GM21423 (cell line): ENCODE results near the gene PLA2G15.
A peak's percentile ranks its signal among the peaks of the same experiment; 100 is the strongest.

Source experiments
- ATAC-seq: cut with Tn5 transposase; IDR thresholded peaks from one replicate; pipeline ENCODE4 v1.9.1; 2021; ENCODE audit warnings: mild to moderate bottlenecking, moderate library complexity; ENCODE audit not compliant: unreplicated experiment

Gene PLA2G15

DNA sequence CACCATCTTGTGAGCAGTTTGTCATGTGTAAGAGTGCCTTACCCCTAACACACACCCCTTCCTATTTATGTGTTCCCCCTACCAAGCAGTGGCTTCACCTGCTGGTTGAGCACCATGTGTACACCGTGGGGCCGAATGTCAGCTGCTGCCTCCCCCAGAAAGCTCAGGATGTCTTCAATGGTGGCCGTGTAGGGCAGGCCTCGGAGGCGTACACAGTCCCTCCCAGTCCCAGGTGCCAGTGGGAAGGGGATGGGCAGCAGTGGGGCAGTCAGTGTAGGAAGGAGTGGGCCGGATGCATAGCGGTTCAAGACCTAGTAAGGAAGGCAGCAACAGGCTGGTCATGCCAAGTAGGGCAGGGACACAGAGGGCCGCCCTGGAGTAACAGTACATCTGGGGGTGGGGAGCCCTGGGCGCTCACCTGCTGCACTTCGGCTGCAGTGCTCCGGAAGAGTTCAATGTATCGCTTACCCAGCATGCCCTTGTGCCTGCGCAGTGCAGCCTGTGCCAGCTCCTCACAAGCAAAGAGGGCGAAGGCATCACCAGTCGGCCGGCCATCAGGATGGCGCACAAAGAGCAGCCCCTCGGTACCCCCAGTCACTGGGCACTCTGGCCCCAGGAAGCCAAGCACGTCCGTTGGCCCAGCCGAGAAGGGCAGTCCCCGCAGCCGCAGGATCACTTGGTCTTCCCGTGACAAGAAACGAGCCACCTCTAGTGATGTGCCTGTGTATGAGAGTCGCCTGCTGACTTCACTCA lies 13.6 kb upstream of the PLA2G15 start:
- no peak for ATAC-seq

DNA sequence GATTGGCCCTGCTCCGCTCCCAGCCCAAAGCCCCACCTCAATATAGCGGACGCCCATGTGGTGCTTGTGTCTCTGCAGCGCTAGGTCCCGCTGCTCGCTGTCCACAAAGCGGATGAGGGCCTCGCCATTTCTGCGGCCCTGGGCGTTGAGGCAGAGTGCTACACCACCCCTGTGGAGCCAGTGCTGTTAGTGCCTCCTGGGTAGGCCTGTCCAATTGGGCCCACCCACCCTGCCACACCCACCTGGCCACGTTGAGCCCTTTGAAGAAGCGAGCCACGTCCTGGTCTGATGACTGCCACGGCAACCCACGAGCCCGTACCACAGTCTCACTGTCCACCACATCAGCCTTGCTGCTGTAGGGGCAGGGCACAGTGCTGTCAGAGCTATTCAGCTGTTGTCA lies 12.8 kb upstream of the PLA2G15 start:
- no peak for ATAC-seq

DNA sequence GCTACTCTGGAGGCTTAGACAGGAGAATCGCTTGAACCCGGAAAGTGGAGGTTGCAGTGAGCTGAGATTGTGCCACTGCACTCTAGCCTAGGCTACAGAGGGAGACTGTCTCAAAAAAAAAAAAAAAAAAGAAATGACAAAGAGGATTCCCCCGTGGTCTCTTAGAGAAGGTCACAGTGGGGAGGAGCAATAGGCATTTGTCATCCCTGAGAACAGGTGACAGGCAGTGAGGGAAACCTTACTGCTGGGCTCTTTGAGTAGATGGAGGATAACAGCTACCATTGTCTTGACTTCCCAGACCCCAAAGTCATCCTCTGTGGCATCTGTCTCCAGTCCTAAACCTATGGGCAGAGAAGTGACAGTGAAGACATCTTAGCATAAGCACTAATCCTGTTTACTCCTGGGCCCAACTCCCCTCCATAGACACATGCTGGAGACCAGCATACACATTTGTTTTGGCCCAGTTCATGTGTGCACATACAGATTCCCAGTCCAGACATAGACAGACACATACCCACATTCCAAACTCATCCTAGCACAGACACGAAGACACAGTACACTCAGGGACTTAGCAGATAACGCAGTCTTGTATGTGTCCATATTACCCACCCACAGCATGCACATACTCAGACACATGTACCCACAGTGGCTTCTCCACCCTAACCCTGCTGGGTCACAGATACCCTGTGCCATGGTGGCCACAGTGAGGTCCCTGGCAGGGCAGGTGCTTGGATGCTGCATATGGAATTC lies 11.9 kb upstream of the PLA2G15 start:
- ATAC-seq = no peak

DNA sequence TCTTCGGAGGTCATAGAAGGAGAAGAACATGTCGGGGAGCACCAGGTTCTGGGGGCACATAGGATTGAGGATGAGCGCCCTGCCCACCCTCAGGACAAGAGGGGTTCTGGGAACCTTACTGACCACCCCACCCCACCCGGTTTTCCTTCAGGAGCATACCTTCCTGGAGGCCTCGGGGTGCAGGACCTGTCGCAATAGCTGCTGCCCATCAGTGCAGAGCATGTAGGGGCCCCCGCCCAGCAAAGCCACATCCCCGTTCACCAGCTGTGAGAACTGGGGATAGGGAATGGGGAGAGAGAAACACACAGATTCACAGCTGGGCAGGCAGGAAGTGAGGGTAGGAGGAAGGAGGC lies 11.4 kb upstream of the PLA2G15 start:
- no peak for ATAC-seq

DNA sequence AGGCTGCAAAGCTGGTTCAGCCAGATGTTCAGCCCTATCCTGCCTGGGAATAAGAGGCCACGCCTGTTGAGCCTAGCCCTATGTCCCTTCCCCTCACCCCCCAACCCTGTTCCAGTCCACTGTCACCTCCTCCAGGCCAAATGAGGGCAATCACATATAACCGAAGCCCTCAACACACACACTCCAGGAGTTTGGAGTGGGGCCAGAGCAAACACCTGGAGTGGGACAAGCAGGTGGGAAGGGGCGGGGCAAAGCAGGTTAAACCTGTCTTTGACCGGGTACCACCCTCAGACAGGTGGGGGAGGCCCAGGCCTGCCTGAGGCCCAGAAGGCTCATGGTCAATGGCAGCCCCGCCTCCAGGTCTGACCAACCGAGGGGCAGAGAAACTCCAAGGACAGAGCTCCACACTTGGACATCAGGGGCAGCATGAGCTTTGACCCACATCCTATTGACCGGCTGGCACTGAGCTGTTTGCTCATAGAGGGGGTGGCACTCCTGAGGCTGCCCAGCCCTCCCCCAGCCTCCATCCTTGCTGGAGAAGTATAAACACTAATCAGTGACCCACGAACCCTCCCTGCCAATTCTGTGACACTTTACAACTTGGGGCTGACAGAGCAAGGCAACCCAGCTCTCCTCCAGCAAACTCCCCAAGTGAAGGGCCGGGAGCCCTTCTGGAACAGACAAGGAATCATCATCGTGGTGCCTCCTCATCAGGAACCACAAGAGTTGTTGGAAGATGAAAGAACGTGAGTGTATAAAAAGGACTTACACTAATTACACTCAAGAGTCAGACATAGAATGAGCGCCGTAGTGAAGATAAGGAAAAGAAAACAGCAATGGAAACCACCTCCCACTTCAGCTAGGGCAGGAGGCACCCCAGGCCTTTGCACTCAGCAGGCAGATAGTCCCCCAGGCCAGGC lies 10.7 kb upstream of the PLA2G15 start:
- ATAC-seq = no peak

DNA sequence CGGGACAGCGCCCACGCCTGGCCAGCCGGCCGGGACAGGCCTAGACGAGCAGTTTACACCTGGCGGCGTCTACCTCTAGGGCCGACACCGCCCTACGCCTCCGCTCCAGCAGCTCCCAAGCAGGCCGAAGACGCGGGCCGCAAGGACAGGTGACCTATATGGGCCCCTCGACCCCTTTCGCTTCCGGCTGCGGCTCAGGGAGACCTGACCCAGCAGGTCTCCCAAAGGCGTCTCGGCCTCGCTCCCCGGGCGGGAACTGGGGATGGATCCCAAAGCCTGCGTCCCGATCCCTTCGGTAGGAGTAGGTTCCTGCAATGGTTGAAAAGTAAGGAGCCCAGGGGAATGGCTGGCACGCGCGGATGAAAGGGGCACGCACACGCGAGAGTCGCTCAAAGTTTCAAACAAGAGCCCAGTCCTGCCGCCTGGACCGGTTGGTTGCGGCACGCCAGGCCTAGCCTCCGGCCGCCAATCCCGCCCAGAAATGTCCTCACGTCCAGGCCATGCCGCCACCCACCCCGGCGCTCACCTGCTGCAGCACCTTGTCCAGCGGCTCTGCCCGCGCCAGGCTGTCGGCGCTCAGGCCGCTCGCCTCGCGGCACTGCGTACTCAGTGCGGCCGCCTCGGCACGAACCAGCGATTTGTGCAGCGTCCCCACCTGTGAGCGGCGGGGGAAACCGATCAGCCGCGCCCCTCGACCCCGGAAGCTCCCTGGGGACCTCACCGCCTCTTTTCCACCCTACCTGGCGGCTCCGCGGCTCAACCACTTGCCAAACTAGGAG lies 9.9 kb upstream of the PLA2G15 start:
- no peak for ATAC-seq

DNA sequence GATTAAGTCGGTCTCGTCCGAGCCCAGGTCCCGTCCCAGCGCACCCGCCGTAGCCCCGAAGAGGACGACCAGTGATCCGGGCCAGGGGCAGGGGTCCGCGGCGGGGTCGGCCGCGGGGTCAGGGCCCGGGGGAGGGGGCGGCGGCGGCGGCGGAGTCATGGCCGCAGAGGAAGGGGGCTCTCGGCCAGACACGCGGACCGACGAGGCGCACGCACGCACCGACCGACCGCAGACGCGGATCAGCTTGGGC lies 9.4 kb upstream of the PLA2G15 start, which contains the start of gene ESRP2:
TSS of gene ESRP2 (minus strand) at position 241 of the 250 bp plus-strand sequence. CDS start at position 159, 82 bp downstream.
- no peak for ATAC-seq

DNA sequence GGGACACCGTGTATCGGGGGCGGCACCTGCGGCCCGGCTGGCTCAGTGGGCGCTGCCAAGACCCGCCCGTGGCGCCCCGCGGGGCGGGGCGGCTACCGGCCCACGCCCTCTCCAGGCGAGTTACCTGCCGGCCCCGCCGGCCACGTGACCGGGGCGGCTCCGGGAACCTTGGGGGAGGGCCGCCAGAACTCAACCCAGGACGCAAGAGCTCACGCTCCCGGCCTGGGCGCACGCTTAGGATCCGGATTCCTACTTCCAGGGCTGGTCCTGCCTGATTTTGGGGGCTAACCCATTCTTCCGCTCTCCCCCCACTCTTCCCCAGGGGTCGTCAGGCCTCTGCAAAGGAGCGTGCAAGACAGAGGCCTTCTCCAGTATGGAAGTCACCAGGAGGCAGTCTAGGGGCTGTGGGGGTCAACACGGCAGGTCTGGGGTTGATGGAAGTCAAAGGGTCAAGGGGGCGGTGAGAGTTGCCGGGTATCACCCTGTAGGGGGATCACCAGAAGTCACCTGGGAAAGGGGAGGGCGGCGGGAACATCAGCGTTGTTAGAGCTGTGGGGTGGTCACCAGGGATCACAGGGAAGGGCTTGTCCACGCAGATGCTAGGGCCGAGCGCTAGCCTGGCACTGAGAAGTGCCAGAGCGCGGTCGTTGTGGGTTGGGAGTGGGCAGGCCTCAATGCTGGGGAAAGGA lies 8.9 kb upstream of the PLA2G15 start:
- ATAC-seq = no peak

DNA sequence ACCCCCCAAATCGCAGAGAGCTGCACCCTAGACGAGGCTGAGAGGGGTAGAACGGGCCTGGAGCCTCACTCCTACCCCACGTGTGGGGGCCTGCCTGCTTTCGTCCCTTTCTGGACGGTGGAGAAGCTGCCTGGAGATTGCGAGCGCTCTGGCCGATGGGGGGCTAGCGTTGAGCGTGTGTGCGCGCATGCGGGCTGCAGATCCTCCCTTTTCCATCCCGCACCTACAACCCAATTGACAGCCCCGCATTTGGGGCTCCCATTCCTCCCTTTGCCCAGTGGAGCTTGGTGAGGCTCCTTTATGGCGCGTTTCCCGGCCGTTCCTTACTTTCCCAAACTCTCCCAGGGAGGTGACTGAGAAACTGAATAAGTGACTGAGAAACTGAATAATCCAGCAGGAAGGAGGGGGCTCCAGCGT lies 8.3 kb upstream of the PLA2G15 start:
- no peak for ATAC-seq

DNA sequence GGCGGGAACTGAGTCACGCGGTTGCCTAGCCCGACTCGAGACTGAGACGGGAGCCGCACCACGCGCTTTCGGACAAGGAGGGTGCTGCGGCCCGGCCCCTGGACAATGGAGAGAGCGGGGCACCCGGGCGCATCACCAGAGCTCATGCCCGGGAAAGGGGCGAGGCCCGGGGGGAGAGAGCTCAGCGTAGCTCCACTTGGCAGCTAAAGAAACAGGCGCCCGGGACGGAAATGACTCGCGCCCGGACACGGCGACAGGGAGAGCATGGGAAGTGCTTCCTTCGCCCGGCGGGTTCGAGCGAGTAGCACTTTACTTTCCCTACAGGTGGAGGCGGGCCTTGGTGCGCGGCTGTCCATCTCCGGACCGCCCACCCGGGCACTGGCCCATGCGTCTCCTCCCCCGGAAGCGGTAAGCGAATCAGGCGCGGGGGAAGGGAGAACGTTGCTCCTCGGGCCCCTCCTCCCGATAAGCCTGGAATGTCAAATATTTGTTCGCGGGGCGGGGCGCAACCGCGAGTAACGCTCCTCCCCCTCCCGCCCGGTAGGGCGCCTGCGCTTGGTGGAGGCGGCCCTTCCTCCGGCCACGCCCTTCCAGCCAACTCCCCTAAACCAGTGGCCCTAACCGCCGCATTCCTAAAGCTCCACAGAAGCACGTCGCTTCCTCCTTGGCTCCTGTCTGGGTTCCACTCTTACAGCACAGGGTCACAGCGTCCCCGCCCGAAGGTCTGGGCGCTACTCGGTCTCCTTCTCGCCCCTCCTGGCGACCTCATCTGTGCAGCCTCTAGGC lies 7.7 kb upstream of the PLA2G15 start:
- ATAC-seq = peak; percentile 81

DNA sequence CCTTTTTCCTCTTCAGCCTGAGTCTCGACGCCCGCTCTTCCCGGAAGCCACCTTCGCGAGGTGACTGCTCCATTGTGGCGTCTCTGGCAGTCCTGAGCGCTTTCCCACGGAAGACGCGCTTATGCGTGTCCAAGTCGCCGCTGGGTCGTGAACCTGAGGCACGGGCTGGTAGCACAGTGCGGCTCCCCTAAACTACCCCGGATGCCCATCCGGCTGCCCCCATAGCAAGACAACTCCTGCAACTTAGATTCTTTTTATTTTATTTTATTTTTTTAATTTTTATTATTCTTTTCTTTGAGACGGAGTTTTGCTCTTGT lies 7.2 kb upstream of the PLA2G15 start:
- no peak for ATAC-seq

DNA sequence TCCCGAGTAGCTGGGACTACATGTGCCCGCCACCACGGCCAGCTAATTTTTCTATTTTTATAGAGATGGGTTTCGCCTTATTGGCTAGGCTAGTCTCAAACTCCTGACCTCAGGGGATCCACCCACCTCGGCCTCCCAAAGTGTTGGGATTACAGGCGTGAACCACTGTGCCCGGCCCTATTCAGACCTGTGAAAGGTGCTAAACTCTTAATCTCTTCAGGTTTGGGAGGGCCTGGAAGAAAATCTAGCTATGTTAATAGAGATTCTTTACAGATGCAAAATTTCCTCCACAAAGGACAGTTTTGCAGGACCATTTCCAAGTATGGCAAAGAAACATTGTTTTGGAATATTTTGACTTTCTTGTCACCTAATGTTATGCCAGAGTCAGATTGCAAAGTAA lies 3.1 kb upstream of the PLA2G15 start:
- no peak for ATAC-seq

DNA sequence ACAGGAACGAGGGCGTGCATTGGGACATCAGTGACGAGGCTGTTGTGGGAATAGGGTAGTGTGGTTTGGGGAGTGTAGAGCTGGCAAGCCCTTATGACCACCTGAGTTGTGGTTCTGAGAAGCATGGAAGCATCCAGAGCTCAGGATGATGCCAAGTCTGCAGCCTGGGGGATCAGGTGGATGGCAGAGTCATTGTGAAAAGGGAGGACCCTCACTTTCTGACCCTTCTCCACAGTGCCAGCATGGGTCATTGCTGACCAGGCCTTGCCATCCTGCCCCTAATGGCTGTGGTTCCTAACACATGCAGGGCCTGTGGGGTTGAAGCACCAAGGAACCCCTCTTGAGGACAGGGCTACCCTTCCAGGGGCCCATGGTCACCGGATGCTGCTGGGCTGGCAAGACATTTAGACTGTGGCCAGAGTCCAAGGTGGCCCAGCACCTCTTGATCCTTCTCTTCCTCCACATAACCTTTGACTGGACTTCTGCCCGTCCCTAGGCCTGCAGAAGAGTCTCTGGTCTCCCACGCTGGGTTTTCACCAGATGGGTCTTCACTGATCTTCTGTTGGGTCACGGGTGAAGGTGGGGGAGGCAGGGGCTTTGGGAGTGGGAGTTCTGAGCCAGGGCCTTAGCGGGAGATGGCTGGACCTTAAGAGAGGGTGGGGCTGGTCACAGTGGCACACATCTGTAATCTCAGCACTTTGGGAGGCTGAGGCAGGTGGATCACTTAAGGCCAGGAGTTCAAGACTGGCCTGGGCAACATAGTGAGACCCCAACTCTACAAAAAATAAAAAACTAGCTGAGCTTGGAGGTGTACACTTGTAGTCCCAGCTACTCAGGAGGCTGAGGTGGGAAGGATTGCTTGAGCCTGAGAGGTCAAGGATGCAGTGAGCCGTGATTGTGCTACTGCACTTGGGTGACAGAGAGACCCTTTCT lies 2.0 kb upstream of the PLA2G15 start:
- ATAC-seq = no peak

DNA sequence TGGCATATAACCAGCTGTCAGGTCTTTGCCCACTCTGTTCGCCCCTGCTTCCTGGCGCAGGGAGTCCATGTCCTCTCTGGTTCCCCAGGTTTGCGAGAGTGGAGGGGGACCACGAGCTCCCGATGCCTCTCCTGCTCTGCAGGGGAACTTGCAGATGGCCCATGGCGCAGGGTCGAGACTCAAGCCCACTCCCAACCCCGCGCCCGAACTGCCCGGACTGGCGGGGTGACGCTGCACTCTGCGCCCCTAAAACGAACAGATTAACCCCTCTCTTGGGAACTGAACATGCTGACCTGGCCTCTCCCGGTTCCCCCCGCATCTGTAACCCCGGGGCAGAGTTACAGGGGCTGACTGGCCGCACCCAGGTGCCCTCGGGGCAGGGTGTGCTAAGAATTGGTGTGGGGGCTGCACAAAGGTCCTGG lies 681 bp upstream of the PLA2G15 start:
- ATAC-seq = peak; percentile 8

DNA sequence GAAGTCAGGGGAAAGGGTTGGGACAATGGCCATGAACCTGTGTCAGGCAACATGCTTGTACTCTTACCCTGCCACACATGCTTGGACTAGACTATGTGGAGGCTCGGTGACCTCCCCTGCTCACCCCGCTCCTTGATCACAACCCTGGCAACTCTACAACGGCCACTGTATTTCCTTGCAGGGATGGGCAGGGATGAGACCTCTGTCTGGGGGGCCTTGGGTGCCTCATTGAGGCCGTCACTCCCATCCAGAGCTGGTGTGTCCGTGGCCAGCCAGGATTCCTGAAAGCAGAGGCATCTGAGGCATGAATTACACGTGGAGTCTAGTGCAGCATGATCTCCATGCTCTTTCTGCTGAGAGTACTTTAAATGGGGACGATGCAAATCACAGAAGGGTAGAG lies 948 bp downstream of the PLA2G15 start:
- ATAC-seq = no peak

DNA sequence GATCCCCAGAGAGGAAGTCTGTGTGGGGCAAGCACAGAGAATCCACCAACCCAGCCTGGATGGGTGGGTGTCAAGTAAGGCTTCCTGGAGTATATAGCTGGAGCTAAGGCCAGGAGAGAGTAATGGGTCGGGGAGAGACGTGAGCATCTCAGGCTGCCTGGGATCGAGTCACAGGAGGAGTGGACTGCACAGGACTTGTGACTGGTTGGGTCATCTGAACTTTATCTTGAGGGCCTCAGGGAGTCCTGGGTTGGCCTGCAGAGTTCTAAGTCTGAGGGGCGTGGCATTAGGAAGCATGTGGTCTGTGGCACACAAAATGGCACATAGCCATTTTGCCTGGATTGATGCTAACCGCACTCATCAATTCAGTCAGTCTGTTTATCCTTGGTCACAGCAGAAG lies 1.5 kb downstream of the PLA2G15 start:
- no peak for ATAC-seq

DNA sequence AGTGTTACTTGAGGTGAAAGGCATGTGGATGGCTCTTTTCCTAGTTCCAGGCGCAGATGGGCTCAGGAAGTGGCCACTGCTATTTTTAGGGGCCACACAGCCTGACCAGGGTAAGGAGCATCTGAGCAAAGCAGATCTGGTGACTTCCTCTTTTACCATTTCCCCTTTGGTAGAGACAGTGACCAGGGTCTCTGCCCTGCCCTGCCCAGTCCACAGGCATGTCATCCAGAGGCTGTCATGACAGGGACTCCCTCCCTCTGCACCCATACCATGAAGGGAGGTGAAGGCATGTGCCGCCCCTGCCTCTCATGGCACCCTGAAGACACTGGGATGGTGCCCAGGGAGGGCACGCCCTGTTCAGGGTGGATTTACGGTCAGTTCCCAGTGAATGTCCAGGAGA lies 2.2 kb downstream of the PLA2G15 start:
- no peak for ATAC-seq

DNA sequence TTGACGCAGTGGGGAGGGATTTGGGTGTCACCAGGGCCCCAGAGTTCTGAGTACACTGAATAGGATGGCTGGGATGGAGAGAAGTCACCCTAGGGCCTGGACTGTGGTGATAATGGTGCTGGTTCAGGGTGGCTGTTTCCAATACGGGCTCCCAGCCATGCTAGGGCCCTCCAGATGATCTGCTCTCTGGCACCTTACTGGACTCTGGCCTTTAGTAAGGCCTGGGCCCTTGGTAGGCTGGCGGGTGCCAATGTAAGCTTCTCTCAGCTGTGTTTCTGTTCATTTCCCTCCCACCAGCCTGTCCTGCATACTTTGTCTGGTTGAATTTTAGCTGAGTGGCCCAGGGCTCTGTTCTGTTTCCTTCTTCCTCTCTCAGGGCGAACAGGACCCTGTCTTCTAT lies 2.8 kb downstream of the PLA2G15 start:
- no peak for ATAC-seq

DNA sequence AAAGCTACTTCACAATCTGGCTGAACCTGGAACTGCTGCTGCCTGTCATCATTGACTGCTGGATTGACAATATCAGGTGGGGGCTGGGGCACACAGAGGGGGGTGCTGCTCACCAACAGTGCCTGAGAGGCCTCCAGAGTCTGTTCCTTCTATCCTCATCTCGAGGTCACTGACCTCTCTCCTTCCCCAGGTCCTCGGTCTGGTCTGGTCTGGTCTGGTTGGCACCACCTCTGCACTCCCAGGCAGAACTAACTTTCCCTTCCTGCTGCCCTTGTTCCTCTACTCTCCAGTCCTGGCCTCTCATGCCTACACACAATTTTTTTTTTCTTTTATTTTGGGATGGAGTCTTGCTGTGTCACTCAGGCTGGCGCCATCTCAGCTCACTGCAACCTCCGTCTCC lies 4.2 kb downstream of the PLA2G15 start:
- ATAC-seq = no peak
